ENCODE measurements around the gene EBI3.

DNA sequence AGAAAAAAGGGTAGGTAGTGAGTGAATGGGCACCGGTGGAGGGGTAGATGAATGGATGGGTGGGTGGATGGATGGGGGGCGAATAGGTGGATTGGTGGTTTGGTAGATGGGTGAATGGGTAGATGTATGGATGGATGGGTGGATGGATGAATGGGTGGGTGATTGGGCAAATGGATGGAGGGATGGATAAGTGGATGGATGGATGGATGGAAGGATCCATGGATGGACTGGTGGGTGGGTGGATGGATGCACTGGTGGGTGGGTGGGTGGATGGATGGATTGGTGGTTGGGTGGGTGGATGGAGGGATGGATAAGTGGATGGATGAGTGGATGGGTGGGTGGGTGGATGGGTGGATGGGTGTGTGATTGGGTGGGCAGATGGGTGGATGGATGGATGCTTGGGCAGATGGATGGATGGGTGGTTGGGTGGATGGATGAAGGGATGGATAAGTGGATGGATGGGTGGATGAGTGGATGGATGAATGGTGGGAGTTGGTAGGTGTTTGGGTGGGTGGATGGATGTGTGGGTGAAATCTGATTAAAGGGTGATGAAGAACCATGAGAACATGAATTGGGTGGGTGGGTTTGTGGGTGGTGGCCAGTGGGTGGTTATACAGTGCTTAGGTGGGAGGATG, 44.5 kb upstream of the EBI3 start:
- TF ChIP-seq POLR2A (IDR thresholded peaks at IDR 0.05; ENCODE audit: low read length) (no peak), GATA1 (IDR thresholded peaks at IDR 0.05; ENCODE audit: low read depth, low read length) (no peak)
